Activated T-cell treated with anti-CD3 and anti-CD28 coated beads, Interleukin-2, amount 50 U/mL, for 1 hour (primary cell): ENCODE results near the gene ENTREP1.
"Not testable (repeated sequence)": the region's sequence is repeated elsewhere in the genome, so short reads cannot be mapped to it uniquely, and the experiment has no call there.

ENCODE experiments used
- DNase-seq: peaks from one replicate; pipeline ENCODE4 v3.0.0-alpha.2; 2020

The ENTREP1 gene

DNA sequence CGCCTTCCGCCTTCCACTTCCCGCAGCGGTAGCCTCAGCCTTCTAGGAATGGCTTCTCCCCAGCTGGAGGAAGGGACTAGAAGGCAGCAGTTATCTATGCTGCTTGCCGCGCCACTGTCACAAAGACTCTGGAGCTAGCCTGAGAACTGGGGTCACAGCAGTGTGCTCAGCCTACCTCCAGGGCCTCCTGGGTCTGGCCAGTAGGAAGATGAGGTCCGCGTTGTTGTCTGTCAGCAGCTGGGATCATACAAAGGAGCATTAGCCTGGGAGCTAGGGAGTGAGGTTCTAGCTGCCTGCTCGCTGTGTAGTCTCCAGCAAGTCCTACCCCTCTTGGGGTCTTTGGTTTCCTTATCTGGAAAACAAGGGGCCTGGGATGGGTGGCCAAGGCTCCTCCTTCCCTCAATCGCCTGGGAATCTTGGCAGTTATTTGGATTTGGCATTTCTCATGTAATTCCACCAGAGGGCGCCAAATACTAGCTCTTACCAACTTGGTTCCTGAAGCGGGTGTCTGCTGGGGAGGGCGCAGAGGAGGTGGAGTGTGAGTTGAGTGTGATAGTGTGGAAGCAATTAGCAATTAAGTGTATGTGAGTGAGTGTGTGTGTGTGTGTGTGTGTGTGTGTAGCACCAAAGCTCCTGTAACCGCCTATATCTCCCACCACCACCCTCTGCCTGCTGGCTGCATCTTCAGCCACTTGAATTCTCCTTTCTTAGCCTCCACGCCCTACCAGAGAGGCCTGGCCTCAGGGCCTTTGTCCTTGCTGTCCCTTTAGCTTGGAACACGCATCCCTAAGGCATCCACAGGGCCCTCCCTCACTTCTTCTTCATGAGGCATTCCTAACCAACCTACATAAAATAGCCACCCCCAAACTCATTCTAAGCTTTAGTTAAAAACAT lies 97.1 kb downstream of the ENTREP1 start:
- DNase-seq = peak; percentile 28

DNA sequence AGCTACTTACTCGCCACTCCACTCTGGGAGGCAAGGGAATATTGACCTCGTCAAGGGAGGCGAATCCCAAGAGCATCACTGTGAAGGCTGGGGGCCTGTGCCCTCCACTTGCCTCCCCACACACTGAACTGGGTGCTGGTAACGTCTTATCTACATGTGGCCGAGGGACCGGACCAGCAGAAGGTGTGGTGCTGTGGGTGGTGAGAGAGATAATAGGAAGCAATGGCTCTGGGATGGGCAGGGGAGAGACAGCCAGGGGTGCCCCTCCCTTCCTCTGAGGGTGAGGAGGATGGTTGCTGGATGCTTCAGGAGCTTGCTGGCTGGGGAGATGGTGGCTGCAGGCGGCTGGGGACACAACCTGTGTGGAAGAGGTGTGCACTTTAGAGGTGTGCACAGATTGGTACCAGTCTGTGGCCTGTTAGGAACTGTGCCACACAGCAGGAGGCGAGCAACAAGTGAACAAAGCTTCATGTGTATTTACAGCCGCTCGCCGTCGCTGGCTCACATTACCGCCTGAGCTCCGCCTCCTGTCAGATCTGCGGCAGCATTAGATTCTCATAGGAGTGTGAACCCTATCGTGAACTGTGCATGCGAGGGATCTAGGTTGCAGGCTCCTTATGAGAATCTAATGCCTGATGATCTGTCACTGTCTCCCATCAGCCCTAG lies 100.3 kb downstream of the ENTREP1 start:
- no peak for DNase-seq

DNA sequence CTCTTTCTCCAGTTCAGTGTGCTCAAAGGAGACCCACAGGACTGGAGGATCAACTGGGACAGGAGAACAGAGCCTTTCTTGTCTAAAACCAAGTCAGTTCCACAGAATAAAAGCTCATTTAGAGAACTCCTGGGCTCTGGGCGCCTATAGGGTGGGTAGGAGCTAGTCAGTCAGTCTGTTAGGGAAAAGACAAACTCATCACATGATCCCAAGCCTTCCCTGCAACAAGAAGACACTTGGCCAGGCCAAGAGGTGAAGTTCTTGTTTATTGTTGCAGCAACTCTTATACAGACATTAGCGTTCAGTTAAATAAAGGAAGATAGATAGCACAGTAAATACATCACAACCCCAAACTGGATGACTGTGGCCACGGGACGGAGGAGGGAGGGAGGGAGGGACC lies 102.3 kb downstream of the ENTREP1 start:
- no peak for DNase-seq

DNA sequence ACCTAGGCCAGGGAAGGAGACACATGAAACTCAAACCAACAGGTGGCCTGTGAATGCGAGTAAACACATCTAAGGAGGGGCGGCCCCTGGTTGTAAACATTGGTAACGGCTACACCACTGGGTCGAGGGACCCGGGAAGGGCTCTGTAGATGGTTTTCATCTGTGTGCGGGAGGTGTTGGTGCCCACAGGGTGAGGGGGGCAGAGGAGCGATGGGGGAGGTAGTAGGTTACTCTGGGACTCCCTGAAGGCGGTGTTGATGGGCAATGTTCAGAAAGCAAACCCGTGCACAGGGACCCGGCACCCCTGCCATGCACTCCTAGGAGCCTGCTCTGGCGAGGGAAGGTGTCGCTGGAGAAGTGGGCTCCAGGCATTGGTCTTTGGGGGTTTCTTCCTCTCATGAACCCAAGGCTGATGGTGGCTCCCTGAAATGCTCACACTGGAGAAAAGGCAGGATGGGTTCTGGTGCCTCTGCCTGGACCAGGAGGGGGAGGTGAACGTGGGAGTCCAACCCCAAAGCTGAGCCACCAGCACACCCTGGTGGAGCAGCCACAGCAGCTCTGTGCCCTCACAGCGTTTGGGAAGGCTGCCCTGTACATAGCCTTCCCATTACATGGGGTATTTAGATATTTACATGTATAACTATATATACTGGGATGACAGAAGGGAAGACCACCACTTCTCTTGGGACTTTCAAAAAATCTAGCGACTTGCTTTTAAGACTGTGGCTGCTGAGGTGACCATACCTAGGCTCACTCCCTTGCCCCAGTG lies 103.2 kb downstream of the ENTREP1 start:
- no peak for DNase-seq

DNA sequence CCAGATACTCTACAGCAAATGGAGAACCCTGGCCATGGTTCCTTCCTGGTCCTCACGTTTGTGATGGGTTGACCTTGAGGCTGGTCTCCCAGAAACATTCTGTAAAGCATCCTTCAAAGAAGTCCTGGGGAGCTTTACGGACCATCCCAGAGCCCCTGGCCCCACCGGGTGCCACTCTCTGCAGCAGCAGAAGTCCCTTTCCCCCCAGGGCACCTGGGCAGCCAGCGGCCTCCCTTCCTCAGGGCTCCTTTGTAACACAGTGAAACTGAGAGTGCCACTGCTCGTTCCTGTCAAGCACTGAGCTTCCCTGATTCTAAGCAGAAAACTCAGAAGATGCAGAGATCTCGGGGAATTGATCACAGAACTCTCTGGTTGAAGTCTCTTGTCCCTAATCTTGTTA lies 104.3 kb downstream of the ENTREP1 start:
- no peak for DNase-seq

DNA sequence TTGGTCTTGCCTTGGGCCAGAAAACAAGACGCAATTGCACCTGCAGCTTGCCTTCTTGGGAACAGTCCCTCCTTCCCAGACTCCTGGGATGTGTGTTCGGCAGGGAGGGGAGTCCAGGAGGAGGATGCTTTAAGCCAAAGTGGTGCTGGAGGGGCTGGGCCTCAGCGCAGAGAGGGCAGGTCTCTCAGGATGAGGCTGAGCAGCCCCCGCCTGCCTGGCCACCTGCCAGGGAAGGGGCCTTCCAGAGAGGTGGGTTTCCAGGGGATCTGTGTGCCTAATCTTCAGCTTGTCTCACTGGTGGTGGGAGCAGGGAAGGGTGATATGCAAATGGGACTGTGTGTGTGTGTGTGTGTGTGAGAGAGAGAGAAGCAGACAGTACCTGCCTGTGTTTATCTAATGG lies 105.2 kb downstream of the ENTREP1 start:
- DNase-seq = no peak

DNA sequence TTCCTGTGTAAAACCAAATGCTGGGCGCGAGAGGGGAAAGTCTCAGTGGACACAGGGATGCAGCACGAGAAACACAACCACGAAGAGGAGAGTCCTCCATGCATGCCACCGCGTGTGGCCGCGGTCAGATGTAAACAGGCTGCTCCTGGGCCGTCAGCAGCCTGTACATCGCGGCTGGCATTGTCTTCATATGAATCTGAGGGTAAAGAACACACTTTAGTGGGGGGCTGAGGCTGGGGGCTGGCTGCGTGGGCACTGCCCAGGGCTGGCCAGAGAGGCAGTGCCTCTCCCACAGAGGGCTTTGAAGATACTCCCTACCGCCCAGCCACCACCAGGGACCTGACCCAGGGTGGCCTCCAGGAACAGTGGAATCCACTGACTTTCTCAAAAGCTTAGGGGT lies 106.2 kb downstream of the ENTREP1 start:
- DNase-seq = no peak

DNA sequence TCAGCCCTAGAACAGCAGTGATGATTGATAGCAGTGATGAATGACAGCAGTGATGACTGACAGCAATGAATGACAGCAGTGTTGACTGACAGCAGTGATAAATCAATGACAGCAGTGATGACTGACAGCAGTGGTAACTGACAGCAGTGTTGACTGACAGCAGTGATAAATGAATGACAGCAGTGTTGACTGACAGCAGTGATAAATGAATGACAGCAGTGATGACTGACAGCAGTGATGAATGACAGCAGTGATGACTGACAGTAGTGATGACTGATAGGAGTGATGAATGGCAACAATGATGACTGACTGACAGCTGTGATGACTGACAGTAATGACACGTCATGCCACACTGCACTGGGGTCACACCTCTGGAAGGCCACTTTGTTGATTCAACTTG lies 106.8 kb downstream of the ENTREP1 start:
- no peak for DNase-seq

DNA sequence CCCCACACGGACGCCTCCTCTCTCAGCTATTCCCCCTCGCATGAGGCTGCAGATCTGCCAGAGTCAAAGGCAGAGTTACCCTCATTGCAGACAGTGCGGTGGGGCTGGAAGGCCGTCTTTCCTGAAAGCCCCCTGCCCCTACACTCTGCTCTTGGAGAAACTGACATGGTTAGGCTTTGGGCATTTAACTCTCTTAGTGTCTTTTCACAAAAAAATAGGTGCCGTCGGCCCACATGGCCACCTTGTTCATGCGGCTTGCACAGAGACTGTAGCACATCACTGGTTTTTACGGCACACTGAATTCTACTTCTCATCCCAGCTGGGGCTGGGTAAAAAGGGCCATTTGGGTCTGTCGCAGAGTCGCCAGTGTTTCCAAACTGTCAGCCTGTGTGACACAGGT lies 107.6 kb downstream of the ENTREP1 start:
- DNase-seq = no peak

DNA sequence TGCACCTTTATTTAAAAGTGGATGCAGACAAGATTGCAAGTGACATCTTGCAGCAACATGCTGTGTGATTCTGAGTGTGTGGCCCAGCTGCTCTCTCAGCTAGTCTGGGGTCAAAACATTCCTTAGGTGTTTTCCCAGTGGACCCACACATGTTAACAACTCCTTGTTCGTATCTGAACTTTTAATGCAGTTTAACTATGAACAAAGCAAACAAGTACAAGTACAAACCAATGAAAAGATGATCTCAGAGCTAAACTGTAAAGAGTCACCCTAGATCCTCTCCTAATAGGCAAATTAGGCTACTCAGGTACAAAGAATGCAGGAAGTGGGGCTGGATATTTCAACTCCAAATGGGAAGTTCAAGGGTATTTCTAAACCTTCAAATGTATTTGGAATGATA lies 108.4 kb downstream of the ENTREP1 start:
- DNase-seq = no peak

DNA sequence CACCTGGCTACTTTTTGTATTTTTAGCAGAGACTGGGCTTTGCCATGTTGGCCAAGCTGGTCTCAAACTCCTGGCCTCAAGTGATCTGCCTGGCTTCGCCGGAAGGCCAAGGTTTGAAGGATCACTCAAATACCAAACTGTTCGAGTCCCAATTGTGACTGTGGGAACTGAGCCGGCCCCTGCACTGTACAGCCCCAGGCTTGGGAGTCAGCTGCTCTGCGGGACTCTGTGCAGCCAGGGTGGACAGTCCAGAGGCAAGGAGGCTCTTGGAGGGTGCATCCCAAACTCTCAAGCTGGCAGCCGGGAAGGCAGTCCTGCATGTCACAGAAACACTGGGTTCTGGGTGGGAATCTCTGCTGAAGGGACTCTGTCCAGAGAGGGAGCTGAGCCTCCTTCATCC lies 109.0 kb downstream of the ENTREP1 start:
- DNase-seq = no peak

DNA sequence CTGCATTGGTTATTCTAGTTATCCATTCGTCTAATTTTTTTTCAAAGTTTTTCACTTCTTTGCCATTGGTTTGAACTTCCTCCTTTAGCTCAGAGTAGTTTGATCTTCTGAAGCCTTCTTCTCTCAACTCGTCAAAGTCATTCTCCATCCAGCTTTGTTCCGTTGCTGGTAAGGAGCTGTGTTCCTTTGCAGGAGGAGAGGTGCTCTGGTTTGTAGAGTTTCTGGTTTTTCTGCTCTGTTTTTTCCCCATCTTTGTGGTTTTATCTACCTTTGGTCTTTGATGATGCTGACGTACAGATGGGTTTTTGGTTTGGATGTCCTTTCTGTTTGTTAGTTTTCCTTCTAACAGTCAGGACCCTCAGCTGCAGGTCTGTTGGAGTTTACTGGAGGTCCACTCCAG lies 114.6 kb downstream of the ENTREP1 start:
- DNase-seq = not testable (repeated sequence)

DNA sequence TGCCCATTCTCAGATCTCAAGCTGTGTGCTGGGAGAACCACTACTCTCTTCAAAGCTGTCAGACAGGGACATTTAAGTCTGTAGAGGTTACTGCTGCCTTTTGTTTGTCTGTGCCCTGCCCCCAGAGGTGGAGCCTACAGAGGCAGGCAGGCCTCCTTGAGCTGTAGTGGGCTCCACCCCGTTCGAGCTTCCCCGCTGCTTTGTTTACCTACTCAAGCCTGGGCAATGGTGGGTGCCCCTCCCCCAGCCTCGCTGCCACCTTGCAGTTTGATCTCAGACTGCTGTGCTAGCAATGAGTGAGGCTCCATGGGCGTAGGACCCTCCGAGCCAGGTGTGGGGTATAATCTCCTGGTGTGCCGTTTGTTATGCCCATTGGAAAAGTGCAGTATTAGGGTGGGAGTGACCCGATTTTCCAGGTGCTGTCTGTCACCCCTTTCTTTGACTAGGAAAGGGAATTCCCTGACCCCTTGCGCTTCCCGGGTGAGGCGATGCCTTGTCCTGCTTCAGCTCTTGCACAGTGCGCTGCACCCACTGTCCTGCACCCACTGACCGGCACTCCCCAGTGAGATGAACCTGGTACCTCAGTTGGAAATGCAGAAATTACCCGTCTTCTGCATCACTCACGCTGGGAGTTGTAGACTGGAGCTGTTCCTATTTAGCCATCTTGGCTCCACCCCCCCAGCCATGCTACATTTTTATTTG lies 115.4 kb downstream of the ENTREP1 start:
- DNase-seq = not testable (repeated sequence)
